GM18520 (cell line): ENCODE results near the gene GRM3.

Experiments
- ATAC-seq: cut with Tn5 transposase; IDR thresholded peaks from one replicate; pipeline ENCODE4 v1.9.1; 2021; ENCODE audit not compliant: unreplicated experiment

The GRM3 gene

GRCh38 chr7:86689363-86689762 lies 45.7 kb downstream of the GRM3 start:
- no peak for ATAC-seq

- ATAC-seq = no peak
These were observed 49.0 kb downstream of the GRM3 start for GRCh38 chr7:86692755-86693154.

DNA sequence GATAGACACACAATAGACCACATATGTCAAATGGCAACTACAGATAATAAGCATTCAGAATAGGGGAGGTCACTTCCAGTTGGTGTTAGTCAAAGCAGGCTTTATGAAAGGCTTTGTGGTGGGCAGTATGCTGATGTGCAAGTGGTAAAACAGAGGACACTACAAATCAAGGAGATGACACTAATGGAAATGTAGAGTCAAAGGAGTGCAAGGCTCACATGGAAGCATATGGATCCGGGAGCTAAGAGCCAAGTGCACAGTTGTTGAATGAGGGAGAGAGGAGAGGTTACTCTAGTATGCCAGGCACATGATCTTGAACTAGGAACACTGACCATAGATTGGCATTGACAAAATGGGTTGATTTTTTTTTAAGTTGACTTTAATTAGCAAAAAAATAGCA lies 62.7 kb downstream of the GRM3 start:
- no peak for ATAC-seq

DNA sequence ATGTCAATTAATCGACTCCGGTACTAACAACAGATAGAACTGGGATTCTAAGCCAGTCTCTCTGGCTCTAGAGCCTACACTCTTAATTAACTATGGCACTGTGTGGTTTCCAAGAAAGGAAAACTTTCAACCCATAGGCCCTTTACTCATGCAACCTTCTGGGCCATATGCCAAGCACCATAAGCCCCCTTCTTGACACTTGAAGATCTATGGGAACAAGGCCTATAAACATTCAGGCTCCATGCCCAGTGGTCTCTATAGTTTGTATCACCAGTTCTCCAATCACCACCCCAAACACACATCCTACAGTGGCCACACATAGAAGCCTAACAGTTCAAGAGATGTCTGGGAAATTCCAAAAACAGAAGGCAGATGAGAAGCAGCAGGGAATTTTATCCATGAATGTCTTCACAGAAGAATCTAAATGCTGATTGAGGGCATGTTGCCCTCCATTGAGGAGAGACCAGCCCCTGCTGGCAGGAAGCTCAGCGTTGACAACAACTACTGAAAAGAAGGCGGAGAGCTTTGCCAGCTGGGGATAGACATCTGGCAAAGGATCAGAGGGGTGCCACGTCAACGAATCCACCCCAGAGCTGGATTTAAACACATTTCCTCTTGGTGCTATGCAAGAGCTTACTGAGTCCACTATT lies 64.4 kb downstream of the GRM3 start:
- ATAC-seq = no peak

DNA sequence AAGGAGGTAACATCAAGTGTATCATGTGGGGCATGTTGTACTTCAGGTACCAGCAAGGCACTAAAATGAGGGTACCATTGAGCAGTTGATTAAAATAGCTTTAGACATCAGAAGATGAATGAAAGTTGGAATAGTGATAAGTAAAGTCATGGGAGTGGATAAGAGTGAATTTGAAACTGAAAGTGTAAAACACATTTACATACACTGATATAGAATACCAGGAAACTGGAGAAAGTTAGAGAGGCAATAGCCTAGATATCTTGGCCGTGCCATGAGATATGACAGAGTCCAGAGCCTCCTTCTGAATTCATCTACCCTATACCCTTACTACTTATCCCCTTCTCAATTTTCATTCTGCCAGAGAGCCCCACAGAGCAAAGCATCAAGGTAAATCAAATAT lies 76.6 kb downstream of the GRM3 start:
- no peak for ATAC-seq

DNA sequence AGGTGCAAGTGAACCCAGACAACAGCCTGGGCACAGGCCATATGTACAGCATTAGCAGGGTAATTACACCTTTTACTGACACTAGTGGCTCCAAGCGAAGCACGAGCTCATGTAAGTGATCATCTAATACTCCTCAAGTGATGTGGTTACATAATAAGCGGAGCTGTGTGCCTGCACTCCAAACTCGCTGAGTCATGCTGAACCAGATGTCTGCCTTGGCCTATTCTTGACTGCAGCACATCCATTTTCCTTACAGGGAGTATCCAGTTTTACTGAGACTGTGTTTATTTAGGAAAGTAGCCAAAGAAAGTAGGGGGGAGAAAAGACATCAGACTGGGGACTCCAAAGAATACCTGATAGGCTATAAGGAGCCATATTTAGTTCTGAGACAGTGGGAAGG lies 90.1 kb downstream of the GRM3 start:
- ATAC-seq = no peak

DNA sequence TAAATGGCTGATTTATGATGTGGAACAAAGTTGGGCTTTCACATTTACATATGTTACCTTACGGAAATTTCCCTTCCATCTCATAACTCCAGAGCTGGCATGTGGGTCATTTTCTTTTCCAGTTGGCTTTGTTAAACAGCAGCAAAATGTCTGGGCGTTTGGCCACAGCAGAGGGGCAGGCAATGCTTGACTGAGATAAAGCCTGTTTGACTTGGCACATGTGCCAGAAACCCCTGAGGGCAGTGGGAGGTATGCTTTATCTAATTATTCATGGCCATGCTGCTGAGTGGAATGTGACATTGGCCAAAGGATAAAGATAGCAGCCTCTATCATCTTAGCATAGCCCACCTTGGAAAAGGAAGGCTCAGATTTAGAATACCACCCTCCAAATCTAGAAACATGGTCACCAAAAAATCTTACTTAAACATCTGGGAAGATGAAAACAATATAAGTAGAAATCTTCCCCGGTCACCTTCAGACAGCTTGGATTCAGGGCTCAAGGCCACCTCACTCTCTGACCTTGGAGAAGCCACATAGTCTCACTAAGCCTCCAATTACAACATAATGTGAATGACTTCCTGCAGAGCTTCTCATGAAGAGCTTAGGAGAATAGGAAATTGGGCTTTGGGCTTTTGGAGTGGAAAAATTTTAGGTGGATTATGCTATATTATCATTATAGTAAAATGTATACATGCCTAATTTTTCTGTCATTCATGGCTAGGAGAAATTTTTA lies 101.5 kb downstream of the GRM3 start:
- no peak for ATAC-seq

DNA sequence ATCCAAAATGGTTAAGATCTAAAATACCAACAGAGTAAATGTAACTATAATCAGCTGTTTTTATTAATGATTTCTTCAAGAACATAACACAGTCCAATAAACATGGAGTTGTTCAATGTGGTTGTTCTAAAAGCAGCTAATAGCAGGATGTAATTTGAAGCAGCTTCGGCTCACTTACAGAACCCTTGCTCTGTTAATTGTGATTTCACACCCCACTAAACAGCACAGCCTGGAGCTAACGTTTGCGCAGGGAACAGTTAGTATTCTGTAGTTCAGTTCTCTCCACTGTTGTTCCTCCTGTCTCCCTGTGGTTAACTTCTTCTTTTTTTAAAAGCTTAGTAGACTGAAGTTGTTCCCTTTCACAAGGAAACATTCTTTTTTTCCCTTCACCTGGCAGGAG lies 104.0 kb downstream of the GRM3 start:
- ATAC-seq = no peak

DNA sequence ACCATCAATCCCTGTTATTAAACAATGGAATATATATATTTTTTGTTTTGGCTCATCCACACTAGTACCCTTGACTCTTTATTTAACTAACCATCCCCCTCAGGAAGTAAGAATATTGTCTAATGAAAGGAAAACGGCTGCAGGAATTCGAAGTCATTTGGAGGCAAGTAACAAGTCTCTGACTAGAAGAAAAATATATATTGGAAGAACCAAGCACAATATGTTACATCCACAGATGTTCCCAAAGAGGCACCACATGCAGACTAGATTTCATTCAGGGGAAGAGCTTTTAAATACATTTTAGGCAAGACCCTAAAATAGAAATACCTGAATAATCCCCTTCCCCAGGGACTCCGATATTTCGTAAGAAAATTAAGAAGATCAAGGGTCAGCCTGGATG lies 104.5 kb downstream of the GRM3 start:
- ATAC-seq = no peak

DNA sequence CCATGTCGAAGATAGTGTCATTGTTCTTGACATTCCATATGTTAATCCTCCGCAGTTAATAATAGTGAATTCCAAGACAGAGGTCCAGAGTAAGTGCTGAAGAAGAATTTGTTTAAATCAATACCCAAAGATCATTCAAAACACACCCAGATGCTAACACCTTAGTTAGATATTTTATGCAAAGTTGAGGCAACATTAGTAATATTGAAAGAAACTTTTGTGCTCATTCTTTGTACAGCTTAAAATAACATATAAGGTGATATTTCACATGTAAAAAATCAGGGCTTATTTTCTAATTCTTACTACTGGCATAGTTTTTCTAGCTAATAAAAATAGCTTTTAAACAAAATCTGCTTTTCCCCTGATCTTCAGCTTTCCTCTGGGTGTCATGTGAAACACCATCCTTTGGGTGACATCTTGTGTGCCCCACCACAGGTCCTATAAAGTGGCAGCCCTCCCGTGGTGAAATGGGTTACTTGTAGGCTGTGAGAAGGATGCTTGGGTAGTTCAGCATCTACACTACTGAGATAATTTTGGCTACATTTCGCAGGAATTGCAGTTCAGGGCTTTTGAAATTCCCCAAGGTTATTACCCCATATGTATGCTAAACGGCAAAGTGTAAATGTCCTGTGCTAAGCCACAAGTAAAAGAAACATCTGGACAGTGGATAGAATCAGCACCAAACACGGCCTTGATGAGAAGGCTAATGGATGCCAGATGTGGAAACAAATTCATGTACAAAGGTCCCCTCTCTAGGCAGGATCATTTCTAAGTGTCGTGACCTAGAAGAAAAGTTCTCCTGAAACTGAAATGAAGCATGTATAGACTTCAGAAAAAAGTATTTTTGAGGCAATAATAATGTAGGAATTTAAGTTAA lies 105.4 kb downstream of the GRM3 start:
- ATAC-seq = peak; percentile 64

- ATAC-seq = no peak
These were observed 106.3 kb downstream of the GRM3 start for GRCh38 chr7:86749741-86750665.

- no peak for ATAC-seq
These were observed 116.5 kb downstream of the GRM3 start for GRCh38 chr7:86760236-86760635.

- ATAC-seq = no peak
These were observed 118.4 kb downstream of the GRM3 start for GRCh38 chr7:86762129-86762528.

- ATAC-seq = no peak
These were observed 122.2 kb downstream of the GRM3 start for GRCh38 chr7:86765931-86766330.

DNA sequence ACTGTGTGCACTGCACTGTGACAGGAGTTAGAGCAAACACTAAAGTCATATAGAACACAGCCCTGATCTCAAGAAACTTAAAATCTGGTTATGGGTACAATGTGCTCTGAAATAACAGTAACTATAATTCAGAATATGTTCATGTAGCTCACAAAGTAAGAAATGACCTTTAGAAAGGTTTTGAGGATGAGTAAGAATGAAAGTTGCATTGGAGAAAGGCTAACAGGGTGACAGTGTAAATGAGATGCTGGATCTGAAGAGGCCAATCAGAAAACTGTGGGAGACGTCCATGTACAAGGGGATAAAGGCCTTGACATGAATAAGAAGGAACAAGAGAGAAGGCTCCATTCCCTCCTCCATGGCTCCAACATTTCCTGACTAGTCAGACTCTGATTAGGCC lies 124.7 kb downstream of the GRM3 start:
- peak; percentile 30 for ATAC-seq

DNA sequence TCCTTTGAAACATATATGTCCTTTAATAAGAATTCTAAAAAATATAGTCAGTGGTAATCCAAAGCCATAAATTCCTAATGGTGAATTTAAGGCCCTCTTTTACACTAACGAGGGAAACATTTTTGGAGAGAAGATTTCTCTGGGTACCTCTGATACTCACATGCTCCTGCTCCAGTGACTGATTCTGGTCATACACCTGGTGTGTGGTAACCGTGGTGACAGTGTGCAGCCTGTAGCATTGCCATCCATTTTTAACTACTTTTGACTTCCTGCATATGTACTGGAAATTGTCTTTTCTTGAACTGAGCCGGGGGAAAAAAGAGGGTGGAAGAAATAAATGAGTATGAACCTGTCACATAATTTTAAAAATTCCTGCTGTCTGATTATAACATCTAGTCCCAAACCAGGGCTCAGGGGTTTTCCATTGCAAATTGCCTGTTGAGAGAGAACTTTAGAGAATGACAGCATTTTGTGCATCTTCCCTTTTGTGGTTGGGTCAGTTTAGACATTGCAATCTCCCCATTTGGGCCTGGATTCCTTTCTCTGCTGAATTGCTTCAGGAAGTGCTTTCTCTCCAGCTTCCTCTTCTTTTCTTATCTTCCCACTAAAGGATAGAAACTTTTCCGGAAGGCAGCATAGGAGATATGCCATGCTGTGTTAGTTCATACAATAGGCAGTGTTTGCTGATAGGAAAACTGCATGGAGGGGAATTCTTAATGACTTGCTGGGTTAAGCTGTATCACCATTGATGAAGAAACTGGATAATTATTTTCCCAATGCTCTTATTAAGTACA lies 125.5 kb downstream of the GRM3 start:
- ATAC-seq = peak; percentile 42

DNA sequence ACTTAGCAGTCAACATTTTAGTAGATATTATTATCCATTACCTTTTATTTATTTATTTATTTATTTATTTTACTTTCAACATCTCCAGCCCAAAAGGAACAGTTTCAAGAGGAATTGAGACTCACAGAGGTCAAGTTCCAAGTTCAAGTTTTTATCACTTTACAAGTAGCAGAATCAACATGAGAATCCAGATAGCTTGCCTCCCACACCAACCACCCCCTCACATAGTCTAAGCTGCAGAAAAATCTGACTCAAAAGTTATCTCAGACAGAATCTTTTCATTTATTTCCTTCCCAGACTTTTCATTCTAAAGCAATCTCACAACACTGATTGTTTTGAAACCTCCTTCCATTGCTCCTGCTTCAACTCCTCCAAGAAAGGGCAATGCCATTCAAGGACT lies 129.6 kb downstream of the GRM3 start:
- no peak for ATAC-seq

- ATAC-seq = no peak
These were observed 131.5 kb downstream of the GRM3 start for GRCh38 chr7:86775203-86775602.

DNA sequence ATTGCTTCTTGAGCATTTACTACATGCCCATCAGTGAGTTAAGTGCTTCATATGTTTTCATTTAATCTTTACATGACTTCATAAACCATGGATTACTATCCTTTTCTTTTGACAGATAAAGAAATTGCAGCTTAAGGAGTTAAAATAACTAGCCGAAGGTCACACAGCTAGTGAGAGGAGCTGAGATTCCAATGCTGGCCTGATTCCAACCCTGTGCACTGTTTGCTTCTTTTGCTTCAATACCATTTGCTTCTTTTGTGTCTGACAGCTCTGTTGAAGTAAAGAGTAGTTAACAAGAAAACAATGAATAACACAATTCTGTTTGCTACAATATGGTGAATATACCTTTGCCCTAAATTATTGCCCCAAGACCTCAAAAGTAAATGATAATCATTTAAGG lies 132.4 kb downstream of the GRM3 start:
- no peak for ATAC-seq

DNA sequence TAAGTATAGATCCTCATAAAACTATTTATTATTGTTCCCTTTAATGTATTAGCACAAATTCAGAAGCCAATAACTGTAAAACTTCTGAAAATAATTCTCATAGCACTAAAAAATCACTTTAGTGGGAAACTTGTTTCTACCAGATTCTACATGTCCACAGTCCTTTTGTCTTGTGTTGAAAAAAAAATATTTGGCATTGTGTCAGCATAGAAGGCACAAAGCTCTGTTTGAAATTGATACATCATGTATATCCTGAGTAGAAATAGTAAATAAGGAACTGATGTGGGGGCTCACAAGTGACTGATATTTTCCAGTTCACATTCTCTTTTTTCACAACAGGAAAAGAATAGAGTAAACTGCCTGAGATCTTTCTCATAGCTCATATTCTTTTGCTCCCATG lies 134.6 kb downstream of the GRM3 start:
- ATAC-seq = no peak
